Neural cell (in vitro differentiated cells): Measurements from ENCODE around the gene ELOVL1. TPM values are rescaled to one million over a fixed set of nuclear protein-coding genes. Genes with fewer than 3 reads are reported as not detected.

Source experiments
- H2AFZ ChIP-seq: fragments of 200-600, 300-800 bp; sonication (generic), shearing (Covaris generic); 2 replicates; pipeline ENCODE4 v1.6.0; 2014; ENCODE audit warnings: low read depth, mild to moderate bottlenecking, antibody characterized with exemption, low read length, moderate library complexity
- H3F3A ChIP-seq: fragments of 200-600 bp; shearing (Covaris generic); 2 replicates; pipeline ENCODE4 v1.6.1; 2016; ENCODE audit warnings: mild to moderate bottlenecking, moderate library complexity, mixed read lengths, antibody characterized with exemption, low read length; ENCODE audit not compliant: insufficient read depth, poor library complexity, severe bottlenecking
- H3K27ac ChIP-seq: fragments of 200-600, 300-800 bp; sonication (generic), shearing (Covaris generic); 2 replicates; pipeline ENCODE4 v1.5.1; 2014; ENCODE audit warnings: mild to moderate bottlenecking, low read length, moderate library complexity
- H3K27me3 ChIP-seq: fragments of 300-800, 200-600 bp; sonication (generic), shearing (Covaris generic); 2 replicates; pipeline ENCODE4 v1.6.0; 2014; ENCODE audit warnings: mild to moderate bottlenecking, low read depth, low read length, moderate library complexity; ENCODE audit not compliant: insufficient read depth
- H3K36me3 ChIP-seq: fragments of 300-800, 200-600 bp; sonication (generic), shearing (Covaris generic); 2 replicates; pipeline ENCODE4 v1.5.1; 2014; ENCODE audit warnings: mild to moderate bottlenecking, antibody characterized with exemption, low read length, moderate library complexity; ENCODE audit not compliant: insufficient read depth
- H3K4me2 ChIP-seq: fragments of 300-800, 200-600 bp; sonication (generic), shearing (Covaris generic); 2 replicates; pipeline ENCODE4 v1.6.0; 2014; ENCODE audit warnings: mild to moderate bottlenecking, low read length
- H3K4me3 ChIP-seq: fragments of 300-800, 200-600 bp; sonication (generic), shearing (Covaris generic); 2 replicates; pipeline ENCODE4 v1.5.1; 2014; ENCODE audit warnings: mild to moderate bottlenecking, low read length, moderate library complexity
- H3K79me2 ChIP-seq: fragments of 200-600 bp; shearing (Covaris generic); replicated peaks from 2 replicates; pipeline ENCODE4 v1.6.0; 2014; ENCODE audit warnings: mild to moderate bottlenecking, low read length, moderate library complexity; ENCODE audit not compliant: insufficient read depth
- H3K9ac ChIP-seq: fragments of 300-800, 200-600 bp; sonication (generic), shearing (Covaris generic); 2 replicates; pipeline ENCODE4 v1.6.1; 2016; ENCODE audit warnings: mild to moderate bottlenecking, low read length, mixed read lengths
- H3K9me2 ChIP-seq: fragments of 200-600 bp; shearing (Covaris generic); 2 replicates; pipeline ENCODE4 v1.6.1; 2016; ENCODE audit warnings: mild to moderate bottlenecking, low read length, mixed read lengths; ENCODE audit not compliant: insufficient read depth
- H3K9me3 ChIP-seq: fragments of 200-600, 300-800 bp; sonication (generic), shearing (Covaris generic); 2 replicates; pipeline ENCODE4 v1.6.1; 2016; ENCODE audit warnings: mild to moderate bottlenecking, mixed run types, low read length, moderate library complexity, mixed read lengths
- H4K20me1 ChIP-seq: fragments of 200-600 bp; shearing (Covaris generic); 2 replicates; pipeline ENCODE4 v1.6.1; 2016; ENCODE audit warnings: mild to moderate bottlenecking, mixed run types; ENCODE audit not compliant: insufficient read depth
- CTCF ChIP-seq: fragments of 450-650 bp; IDR thresholded peaks from 2 replicates; pipeline ENCODE4 v1.5.1; 2014; ENCODE audit warnings: antibody characterized with exemption, mild to moderate bottlenecking, moderate library complexity; ENCODE audit not compliant: poor library complexity, severe bottlenecking
- EP300 ChIP-seq: fragments of 450-650 bp; conservative IDR thresholded peaks from 2 replicates; pipeline ENCODE4 v1.6.1; 2014; ENCODE audit warnings: antibody characterized with exemption, mild to moderate bottlenecking, moderate library complexity; ENCODE audit not compliant: poor library complexity, severe bottlenecking
- EZH2 ChIP-seq: fragments of 200-600, 300-800 bp; shearing (Covaris generic), sonication (generic); IDR thresholded peaks from 2 replicates; pipeline ENCODE4 v1.6.1; 2014; ENCODE audit warnings: antibody characterized with exemption, low read length, borderline replicate concordance, mild to moderate bottlenecking; ENCODE audit not compliant: insufficient read depth, poor library complexity, severe bottlenecking
- MXI1 ChIP-seq: fragments of 450-650 bp; conservative IDR thresholded peaks from 2 replicates; pipeline ENCODE4 v1.6.1; 2014; ENCODE audit warnings: antibody characterized with exemption, mild to moderate bottlenecking; ENCODE audit not compliant: poor library complexity, severe bottlenecking
- POLR2AphosphoS5 ChIP-seq: IDR thresholded peaks from 2 replicates; pipeline ENCODE4 v1.6.1; 2012
- RAD21 ChIP-seq: fragments of 450-650 bp; conservative IDR thresholded peaks from 2 replicates; pipeline ENCODE4 v1.6.1; 2014; ENCODE audit warnings: antibody characterized with exemption, mild to moderate bottlenecking, moderate library complexity
- REST ChIP-seq: IDR thresholded peaks from 2 replicates; pipeline ENCODE4 v1.6.1; 2012; ENCODE audit warnings: borderline replicate concordance
- SMC3 ChIP-seq: fragments of 450-650 bp; conservative IDR thresholded peaks from 2 replicates; pipeline ENCODE4 v1.6.1; 2014; ENCODE audit warnings: antibody characterized with exemption, mild to moderate bottlenecking, moderate library complexity; ENCODE audit not compliant: poor library complexity
- TAF1 ChIP-seq: IDR thresholded peaks from 2 replicates; pipeline ENCODE4 v1.6.1; 2012; ENCODE audit warnings: low read depth
- polyA plus RNA-seq: library from polyadenylated mRNA; depleted of rRNA; stranded (reverse); fragments of >200 nt; gene quantifications from 2 replicates; pipeline ENCODE4 v1.2.3, GENCODE V29; 2014

Gene ELOVL1
- polyA plus RNA-seq, 1 donor from 2014 or later, result 12.9 TPM

- TF ChIP-seq REST, result no peak
- no peak for TF ChIP-seq RAD21
- TF ChIP-seq EP300, result no peak
- no peak for TF ChIP-seq CTCF
- TF ChIP-seq POLR2AphosphoS5, result no peak
- no peak for TF ChIP-seq SMC3
- TF ChIP-seq TAF1, result no peak
- no peak for TF ChIP-seq MXI1
- no peak for TF ChIP-seq EZH2
- Histone ChIP-seq H3F3A (no peaks in the 10 kb centered on the region), H3K36me3 (no peaks in the 10 kb centered on the region), H3K4me2 (no peak overlapping the region), H3K9ac (no peak overlapping the region), H4K20me1 (no peaks in the 10 kb centered on the region), H3K9me3 (no peaks in the 10 kb centered on the region), H3K27me3 (no peaks in the 10 kb centered on the region), H3K79me2 (peaks cover 3% of the 10 kb centered on the region), H2AFZ (no peak overlapping the region), H3K4me3 (no peak overlapping the region), H3K9me2 (no peaks in the 10 kb centered on the region), H3K27ac (no peak overlapping the region)
Observed at GRCh38 chr1:43365678-43366077, 2.1 kb downstream of the ELOVL1 start.

- Histone ChIP-seq H3F3A (no peaks in the 10 kb centered on the region), H3K9me2 (no peaks in the 10 kb centered on the region), H3K4me3 (no peak overlapping the region), H3K9ac (no peak overlapping the region), H3K79me2 (peaks cover 10% of the 10 kb centered on the region), H3K4me2 (no peak overlapping the region), H3K36me3 (no peaks in the 10 kb centered on the region), H3K9me3 (no peaks in the 10 kb centered on the region), H3K27me3 (no peaks in the 10 kb centered on the region), H3K27ac (no peak overlapping the region), H4K20me1 (no peaks in the 10 kb centered on the region), H2AFZ (no peak overlapping the region)
- no peak for TF ChIP-seq POLR2AphosphoS5
- TF ChIP-seq SMC3, result no peak
- no peak for TF ChIP-seq MXI1
- TF ChIP-seq CTCF, result no peak
- TF ChIP-seq EP300, result no peak
- TF ChIP-seq RAD21, result no peak
- no peak for TF ChIP-seq TAF1
- TF ChIP-seq EZH2, result no peak
- TF ChIP-seq REST, result no peak
Observed at GRCh38 chr1:43363935-43364525, 3.8 kb downstream of the ELOVL1 start.
